Measurements from ENCODE around the gene ARHGEF11. TPM values are rescaled to one million over a fixed set of nuclear protein-coding genes. Genes with fewer than 3 reads are reported as not detected.
A peak's percentile ranks its signal among the peaks of the same experiment; 100 is the strongest.
"Not testable (repeated sequence)": the region's sequence is repeated elsewhere in the genome, so short reads cannot be mapped to it uniquely, and the experiment has no call there.

The ARHGEF11 gene
- total RNA-seq, 1 experiment from 2014 or later: 40.9 TPM

DNA sequence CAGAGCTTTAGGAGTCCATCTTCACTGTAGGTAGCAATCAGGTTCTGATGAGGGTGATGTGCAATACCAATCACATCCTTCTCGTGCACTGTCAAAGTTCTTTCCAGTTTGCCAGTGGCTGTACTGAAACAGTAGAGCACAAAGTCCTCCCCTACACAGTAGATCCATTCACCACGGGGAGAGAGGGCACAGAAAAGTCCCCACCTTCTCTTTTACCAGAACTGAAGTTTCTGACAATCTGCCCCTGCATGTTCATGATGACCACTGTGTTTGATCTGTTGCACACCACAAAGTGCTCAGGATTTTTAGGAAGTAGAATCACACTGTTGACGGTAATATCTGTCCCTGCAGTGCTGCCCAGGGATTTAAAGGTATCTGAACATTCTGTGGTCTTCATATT is 13.7 kb upstream of the ARHGEF11 start:
- in situ Hi-C loops (cut with HindIII; ENCODE audit: low pct_unique_long_range_greater_than_20kb, low sequenced_read_pairs); DNase-seq (ENCODE audit: low read depth, low spot score): not testable (repeated sequence)

DNA sequence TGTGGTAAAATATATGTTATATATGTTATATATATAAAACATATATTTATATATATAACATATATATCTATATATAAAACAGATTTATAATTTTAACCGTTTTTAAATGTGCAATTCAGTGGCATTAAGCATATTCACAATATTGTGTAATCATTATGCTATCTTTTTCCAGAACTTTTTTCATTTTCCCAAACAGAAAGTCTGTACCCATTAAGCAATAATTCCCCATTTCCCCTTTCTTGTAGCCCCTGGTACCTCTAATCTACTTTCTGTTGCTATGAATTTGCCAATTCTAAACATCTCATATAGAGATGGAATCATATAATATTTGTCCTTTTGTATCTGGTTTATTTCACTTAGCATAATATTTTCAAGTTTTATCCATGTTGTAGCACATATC is 10.7 kb upstream of the ARHGEF11 start:
- in situ Hi-C loops (cut with HindIII; ENCODE audit: low pct_unique_long_range_greater_than_20kb, low sequenced_read_pairs): no loop called here

DNA sequence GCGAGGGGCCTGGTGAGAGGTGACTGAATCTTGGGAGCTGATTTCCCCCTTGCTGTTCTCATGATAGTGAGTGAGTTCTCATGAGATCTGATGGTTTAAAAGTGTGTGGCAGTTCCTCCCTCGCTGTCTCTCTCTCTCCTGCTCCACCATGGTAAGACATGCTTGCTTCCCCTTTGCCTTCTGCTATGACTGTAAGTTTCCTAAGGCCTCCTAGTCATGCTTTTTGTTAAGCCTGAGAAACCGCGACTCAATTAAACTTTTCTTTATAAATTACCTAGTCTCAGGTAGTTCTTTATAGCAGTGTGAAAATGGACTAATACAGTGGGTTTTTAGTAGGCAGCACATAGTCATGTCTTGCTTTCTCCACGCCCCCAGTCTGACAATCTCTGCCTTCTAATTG is 10.2 kb upstream of the ARHGEF11 start:
- in situ Hi-C loops (cut with HindIII; ENCODE audit: low pct_unique_long_range_greater_than_20kb, low sequenced_read_pairs); DNase-seq (ENCODE audit: low read depth, low spot score): not testable (repeated sequence)

More for the DNA sequence above, 10.7 kb upstream of the ARHGEF11 start:
- DNase-seq (ENCODE audit: low read depth, low spot score): no peak

DNA sequence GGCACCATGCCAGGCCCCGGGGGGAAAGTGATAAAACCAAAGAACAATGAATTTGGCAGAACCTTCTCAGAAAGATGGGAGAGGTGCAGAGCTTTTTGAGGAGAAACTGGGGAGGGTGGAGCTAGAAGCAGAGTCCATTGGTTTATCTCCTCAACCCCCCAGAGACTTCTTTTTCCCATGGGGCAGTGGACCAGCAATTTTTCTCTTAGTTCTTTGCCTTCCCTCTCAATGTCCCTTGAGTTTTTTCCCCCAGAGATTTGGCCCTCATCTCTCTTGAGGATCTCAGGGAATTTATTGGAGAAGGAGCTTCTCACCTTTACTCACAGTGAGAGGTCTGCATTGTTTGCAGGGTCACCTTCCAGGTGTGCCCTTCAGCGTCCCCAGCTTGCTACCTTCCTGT is 5.3 kb upstream of the ARHGEF11 start:
- no peak for DNase-seq (ENCODE audit: low read depth, low spot score)
- in situ Hi-C loops (cut with HindIII; ENCODE audit: low pct_unique_long_range_greater_than_20kb, low sequenced_read_pairs): no loop called here

DNA sequence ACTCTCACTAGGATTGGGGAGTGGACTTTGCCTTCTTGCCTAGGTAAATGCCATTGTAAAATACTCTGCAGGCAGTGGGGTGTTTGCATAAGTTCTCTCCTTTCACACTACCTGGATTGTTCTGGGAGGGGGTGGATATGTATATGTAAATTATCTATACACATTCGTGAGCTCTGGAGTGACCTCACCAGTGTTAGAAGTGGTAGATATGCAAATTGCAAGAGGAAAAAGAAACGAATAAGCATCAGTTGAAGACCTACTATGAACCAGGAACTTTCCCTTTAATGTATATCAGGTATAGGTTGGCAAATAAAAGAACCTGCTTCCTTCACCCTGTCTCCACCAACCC is 1.5 kb upstream of the ARHGEF11 start:
- in situ Hi-C loops (cut with HindIII; ENCODE audit: low pct_unique_long_range_greater_than_20kb, low sequenced_read_pairs): no loop called here
- DNase-seq (ENCODE audit: low read depth, low spot score): no peak

DNA sequence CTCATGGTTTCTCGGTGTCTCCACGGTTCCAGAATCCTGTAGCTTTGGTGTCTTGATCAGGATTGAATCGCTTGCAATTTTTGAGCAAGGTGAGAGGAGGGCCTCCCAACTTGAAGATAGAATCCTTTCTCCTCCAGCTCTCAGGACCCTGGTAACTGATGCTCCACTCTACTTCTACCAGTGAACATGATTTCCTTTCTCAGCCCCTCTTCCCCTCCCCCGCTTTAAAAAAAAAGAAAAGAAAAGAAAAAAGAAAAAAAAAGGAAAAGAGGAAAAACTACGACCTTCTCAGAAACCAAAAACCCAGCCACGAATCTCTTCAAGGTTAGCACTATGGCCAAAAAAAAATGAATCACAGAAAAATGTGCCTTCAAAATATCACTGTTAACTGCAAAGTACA is 1.2 kb downstream of the ARHGEF11 start:
- in situ Hi-C loops (cut with HindIII; ENCODE audit: low pct_unique_long_range_greater_than_20kb, low sequenced_read_pairs): no loop called here
- no peak for DNase-seq (ENCODE audit: low read depth, low spot score)

DNA sequence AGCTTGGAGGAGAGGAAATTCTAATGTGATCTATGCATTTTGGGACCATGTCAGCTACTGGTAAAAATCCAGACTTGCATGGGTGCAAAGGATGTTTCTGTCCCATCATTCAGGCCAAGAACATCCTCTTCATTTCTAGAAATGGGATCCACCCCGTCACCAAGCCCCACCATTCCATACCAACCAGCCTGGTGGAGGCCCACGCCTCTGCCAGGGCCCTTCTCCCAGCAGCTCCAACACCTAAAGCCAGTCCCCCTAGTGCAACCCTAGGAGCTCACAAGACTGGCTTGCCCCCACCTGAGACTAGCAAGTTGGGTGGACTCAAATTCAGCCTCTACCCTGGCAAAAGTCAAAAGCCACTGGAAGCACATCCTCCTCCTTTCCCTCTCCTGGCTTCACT is 1.9 kb downstream of the ARHGEF11 start:
- in situ Hi-C loops (cut with HindIII; ENCODE audit: low pct_unique_long_range_greater_than_20kb, low sequenced_read_pairs): no loop called here
- DNase-seq (ENCODE audit: low read depth, low spot score): no peak

DNA sequence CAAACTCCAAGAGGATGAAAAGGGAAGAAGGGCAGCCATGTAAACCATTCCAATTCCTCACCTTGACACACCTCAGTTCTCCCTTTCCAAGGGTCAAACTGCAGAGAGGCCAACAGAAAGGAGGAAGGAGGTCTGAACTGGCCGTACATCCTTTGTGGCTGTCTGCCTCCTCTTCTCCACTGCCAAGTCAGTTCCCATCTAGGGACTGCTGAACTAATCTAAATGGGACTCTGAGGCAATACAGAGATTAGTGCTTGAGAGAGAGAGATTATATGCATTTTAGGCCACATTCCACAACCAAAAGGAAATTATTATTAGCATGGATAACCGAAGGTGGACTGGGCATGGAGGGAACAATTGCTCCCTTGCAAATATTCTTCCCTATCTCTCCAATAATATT is 2.7 kb downstream of the ARHGEF11 start:
- DNase-seq (ENCODE audit: low read depth, low spot score): no peak
- in situ Hi-C loops (cut with HindIII; ENCODE audit: low pct_unique_long_range_greater_than_20kb, low sequenced_read_pairs): no loop called here

DNA sequence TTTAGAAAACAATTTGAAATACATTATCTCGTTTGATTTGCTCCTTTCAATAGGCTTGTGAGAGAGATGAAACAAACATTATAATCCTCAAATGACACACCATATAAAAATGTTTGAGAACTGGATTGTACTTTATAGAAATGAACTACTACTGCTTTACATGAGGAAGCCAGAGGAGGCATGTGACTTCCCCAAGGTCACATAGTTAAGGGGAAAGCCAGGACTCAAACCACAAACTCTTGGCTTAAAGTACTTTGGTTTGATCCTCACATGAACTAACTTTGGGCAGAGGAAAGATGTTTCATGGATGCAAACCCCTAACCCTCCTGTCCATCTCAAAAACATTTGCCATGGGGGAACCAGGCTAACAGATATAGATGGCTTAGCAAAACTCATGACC is 4.7 kb downstream of the ARHGEF11 start:
- DNase-seq (ENCODE audit: low read depth, low spot score): peak; percentile 49
- in situ Hi-C loops (cut with HindIII; ENCODE audit: low pct_unique_long_range_greater_than_20kb, low sequenced_read_pairs): no loop called here

DNA sequence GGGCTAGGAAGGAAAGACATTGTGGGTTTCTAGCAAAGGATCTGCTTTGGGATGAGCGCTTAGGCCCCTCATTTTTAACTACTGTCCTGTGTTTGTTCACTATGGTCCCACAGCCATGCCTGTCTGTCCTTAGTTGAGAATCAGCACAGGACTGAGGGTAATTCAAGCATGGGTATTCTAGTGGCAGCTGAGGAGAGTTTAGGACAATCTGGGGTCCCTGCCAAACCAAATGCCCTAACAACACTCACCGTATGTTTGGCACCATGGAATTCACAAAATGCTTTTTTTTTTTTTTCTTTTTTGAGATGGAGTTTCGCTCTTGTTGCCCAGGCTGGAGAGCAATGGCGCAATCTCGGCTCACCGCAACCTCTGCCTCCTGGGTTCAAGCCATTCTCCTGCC is 10.4 kb downstream of the ARHGEF11 start:
- no peak for DNase-seq (ENCODE audit: low read depth, low spot score)
- in situ Hi-C loops (cut with HindIII; ENCODE audit: low pct_unique_long_range_greater_than_20kb, low sequenced_read_pairs): no loop called here

DNA sequence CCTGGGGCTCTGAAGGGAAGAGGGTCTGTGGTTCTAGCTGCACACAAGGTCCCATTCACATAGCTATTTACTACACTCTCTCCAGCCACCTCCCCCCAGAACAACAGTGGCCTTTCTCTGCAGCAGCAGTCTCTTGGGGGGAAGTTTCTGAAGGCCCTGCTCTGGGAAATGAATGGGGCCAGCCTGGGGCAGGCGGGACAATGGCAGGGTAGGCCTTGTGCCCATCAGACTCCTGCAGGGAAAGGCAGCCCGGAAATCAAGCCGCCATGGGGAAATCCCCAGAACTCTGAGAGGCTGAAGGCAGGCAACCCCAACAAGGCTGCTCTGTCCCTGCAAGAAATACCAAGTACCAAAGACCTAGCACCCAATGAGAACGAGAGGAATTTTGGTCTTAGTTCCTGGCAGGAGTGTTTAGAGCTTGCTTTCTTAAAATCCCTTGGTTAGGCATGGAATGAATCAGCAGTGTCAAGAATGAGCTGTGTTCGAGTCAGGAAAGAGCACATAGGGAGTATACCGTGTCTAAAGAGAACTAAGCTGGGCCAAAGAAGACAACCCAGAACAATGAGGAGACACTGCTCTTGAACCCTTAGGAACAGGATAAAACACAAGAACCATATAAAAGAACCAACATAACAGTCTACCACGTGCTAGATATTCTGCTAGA is 11.3 kb downstream of the ARHGEF11 start:
- in situ Hi-C loops (cut with HindIII; ENCODE audit: low pct_unique_long_range_greater_than_20kb, low sequenced_read_pairs): no loop called here
- DNase-seq (ENCODE audit: low read depth, low spot score): peak; percentile 99

DNA sequence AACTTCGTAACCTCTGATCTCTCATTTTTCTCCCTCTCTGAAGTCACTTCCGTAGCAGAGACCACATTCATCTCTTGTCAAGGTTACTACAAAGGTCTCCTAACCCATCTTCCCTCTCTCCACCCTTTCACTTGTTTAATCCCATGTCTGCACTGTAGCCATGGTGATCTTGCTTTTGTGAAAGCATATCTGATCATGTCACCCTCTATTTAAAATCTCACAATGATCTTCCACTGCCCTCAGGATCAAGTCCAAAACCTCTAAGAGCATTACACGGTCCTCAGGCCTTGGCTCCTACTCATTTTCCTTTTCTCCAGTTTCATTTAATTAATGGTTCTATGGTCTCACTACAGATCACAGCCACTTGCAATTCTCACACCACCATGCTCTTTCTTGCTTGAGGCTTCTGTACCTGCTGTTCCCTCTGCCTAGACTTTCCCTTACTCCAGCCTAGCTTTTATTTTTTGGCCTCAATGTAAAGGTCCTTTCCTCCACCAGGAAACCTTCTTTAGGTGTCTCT is 12.1 kb downstream of the ARHGEF11 start:
- in situ Hi-C loops (cut with HindIII; ENCODE audit: low pct_unique_long_range_greater_than_20kb, low sequenced_read_pairs): no loop called here
- no peak for DNase-seq (ENCODE audit: low read depth, low spot score)

DNA sequence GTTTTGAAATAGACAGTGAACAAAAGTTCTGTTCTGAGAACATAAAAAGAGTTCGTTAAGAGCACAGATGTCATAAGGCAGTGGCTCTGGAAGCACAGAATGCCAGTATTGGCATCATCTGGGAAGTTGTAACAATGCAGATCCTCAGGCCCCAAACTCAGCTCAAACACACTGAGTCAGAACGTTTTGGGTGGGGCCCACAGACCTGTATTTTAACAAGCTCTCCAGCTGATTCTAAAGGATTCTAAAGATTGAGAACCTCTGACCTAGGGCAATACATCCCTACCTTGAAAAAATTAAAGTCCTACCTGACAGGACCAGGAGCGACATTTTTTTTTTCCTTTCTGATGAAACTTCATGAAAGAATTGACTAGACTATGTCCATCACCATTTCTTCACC is 13.2 kb downstream of the ARHGEF11 start:
- DNase-seq (ENCODE audit: low read depth, low spot score): no peak
- in situ Hi-C loops (cut with HindIII; ENCODE audit: low pct_unique_long_range_greater_than_20kb, low sequenced_read_pairs): no loop called here

DNA sequence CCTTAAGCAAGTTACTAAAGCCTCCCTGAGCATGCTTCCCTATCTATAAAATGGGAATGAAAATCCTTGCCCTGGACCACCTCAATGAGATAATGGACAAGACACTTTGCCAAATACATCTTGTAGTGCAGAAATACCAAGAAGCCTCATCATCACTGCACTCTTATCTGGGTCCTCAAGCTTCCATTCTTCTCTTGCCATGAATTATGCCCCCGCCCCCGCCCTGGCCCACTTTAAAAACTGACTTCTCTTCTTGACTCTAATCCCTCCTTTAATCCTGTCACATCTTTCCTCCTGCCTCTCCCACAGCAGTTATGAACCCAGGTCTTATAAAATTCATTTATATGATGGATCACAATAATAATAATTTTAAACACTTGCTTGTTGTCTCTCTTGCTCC is 14.8 kb downstream of the ARHGEF11 start:
- DNase-seq (ENCODE audit: low read depth, low spot score): no peak
- in situ Hi-C loops (cut with HindIII; ENCODE audit: low pct_unique_long_range_greater_than_20kb, low sequenced_read_pairs): no loop called here

DNA sequence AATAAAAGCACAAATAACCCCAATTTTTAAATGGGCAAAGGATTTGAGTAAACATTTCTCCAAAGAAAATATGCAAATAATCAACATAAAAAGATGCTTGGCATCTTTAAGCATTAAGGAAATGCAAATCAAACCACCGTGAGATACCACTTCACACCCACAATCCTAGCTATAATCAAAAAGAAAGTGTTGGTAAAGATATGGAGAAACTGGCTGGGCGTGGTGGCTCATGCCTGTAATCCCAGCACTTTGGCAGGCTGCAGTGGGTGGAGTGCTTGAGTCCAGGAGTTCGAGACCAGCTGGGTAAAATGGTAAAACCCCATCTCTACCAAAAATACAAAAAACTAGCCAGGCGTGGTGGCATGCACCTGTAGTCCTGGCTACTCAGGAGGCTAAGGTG is 16.9 kb downstream of the ARHGEF11 start:
- in situ Hi-C loops (cut with HindIII; ENCODE audit: low pct_unique_long_range_greater_than_20kb, low sequenced_read_pairs): no loop called here
- DNase-seq (ENCODE audit: low read depth, low spot score): no peak

DNA sequence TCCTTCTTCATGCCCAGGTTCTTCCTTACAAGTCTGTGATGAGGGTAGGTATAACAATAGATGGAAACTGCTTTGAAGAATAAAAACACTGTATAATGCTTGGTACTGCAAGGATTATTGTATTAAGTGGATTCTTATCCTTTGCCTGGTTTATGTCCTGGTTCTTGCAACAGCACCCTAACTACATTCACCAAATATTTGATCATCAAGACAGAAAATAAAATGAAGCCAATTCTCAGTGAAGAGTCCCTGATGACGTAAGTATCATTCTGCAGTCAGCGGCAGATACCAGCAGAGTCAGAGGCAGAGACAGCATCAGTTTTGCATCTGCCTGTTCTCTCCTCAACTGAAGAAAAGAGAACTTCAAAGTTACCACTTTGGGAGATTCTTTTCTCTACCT is 19.7 kb downstream of the ARHGEF11 start:
- DNase-seq (ENCODE audit: low read depth, low spot score): no peak
- in situ Hi-C loops (cut with HindIII; ENCODE audit: low pct_unique_long_range_greater_than_20kb, low sequenced_read_pairs): no loop called here

DNA sequence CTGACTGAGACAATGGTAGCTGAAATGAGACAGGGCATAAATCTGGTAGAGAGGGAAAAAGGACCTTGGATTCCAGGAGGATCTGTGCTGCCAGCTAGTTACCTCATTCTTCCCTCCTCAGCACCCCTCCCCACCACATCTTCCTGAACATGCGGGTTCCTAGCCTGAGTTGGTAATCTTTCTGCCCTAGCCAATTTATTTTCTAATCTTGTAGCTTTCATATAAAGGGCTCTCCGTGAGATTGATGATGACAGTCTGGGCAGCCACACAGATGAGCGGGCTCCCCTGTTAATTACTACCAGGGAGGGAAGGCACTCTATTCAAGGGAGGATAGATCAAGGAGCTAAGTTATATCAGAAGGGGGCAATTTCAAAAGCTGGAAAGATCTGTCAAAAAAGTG is 20.2 kb downstream of the ARHGEF11 start:
- in situ Hi-C loops (cut with HindIII; ENCODE audit: low pct_unique_long_range_greater_than_20kb, low sequenced_read_pairs): no loop called here
- DNase-seq (ENCODE audit: low read depth, low spot score): no peak

DNA sequence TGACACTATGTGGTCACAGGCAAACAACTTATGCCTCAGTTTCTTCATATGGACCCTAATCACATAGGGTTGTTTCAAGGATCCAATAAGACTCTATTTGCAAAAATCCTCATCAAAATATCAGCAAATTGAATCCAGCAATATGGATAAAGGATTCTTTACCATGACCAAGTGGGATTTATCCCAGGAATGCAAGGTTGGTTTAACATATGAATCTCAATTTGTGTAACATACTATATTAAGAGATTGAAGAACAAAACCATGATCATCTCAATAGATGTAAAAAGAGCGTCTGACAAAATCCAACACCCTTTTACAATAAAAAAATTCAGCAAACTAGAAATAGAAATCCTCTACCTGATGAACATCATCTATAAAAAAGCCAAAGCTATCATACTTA is 23.9 kb downstream of the ARHGEF11 start:
- no peak for DNase-seq (ENCODE audit: low read depth, low spot score)
- in situ Hi-C loops (cut with HindIII; ENCODE audit: low pct_unique_long_range_greater_than_20kb, low sequenced_read_pairs): no loop called here

DNA sequence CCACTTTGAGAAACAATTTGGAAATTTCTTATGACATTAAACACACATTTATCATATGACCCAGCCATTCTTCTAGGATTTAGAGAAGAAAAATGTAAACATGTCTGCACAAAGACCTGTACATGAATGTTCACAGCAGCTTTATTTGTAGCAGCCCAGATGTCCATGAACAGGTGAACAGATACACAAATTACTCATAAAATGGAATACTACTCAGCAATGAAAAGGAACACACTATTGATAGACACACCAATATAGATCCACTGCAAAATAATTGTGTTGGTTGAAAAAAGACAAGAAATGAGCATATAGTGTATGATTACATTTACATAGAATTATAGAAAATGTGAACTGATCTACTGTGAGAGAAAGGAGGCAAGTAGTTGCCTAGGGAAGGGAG is 26.1 kb downstream of the ARHGEF11 start:
- no peak for DNase-seq (ENCODE audit: low read depth, low spot score)
- in situ Hi-C loops (cut with HindIII; ENCODE audit: low pct_unique_long_range_greater_than_20kb, low sequenced_read_pairs): no loop called here

DNA sequence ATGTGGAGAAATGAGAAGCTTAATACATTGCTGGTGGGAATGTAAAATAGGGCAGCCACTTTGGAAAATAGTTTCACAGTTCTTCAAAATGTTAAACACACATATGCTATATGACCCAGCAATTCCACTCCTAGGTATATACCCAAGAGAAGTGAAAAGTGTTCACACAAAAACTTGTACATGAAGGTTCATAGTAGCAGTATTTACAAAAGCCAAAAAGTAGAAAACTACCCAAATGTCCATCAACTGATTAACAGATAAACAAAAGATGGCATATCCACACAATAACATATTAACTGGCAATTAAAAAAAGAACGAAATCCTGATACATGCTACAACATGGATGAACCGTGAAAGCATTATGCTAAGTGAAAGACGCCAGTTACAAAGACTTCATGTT is 33.7 kb downstream of the ARHGEF11 start:
- no peak for DNase-seq (ENCODE audit: low read depth, low spot score)
- in situ Hi-C loops (cut with HindIII; ENCODE audit: low pct_unique_long_range_greater_than_20kb, low sequenced_read_pairs): no loop called here
